GM18870 (cell line): ENCODE data around the gene TP53.
"Not testable (repeated sequence)": the region's sequence is repeated elsewhere in the genome, so short reads cannot be mapped to it uniquely, and the experiment has no call there.

Source experiments
- ATAC-seq: cut with Tn5 transposase; IDR thresholded peaks from one replicate; pipeline ENCODE4 v1.9.1; 2021; ENCODE audit warnings: moderate library complexity; ENCODE audit not compliant: unreplicated experiment

Gene TP53

GRCh38 chr17:7634384-7634783 lies 52.9 kb downstream of the TP53 start:
- ATAC-seq: no peak

GRCh38 chr17:7633093-7633492 lies 54.2 kb downstream of the TP53 start:
- no peak for ATAC-seq

DNA sequence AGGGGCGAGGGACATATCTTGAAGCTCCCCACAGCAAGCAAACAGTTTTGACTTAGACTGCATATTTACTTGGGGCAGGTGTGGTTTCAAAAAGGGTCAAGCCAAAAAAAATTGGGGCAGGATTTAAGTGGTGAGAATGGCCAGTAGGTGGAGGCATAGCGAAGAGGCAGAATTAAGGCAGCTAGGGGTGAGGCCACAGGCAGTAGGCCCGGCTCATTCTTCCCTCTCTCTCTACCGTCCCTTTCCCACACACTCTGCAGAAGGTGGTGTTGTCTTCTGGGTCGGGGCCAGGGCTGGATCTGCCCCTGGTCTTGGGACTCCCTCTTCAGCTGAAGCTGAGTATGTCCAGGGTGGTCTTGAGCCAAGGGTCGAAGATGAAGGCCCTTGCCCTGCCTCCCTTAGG lies 54.8 kb downstream of the TP53 start:
- no peak for ATAC-seq

- no peak for ATAC-seq
Measured at GRCh38 chr17:7631398-7632380, 55.6 kb downstream of the TP53 start.

GRCh38 chr17:7629939-7630571 lies 57.2 kb downstream of the TP53 start, which contains the start of gene SHBG:
Gene SHBG (plus strand): TSS chr17:7630135. CDS start chr17:7630173, 38 bp downstream.
- no peak for ATAC-seq

DNA sequence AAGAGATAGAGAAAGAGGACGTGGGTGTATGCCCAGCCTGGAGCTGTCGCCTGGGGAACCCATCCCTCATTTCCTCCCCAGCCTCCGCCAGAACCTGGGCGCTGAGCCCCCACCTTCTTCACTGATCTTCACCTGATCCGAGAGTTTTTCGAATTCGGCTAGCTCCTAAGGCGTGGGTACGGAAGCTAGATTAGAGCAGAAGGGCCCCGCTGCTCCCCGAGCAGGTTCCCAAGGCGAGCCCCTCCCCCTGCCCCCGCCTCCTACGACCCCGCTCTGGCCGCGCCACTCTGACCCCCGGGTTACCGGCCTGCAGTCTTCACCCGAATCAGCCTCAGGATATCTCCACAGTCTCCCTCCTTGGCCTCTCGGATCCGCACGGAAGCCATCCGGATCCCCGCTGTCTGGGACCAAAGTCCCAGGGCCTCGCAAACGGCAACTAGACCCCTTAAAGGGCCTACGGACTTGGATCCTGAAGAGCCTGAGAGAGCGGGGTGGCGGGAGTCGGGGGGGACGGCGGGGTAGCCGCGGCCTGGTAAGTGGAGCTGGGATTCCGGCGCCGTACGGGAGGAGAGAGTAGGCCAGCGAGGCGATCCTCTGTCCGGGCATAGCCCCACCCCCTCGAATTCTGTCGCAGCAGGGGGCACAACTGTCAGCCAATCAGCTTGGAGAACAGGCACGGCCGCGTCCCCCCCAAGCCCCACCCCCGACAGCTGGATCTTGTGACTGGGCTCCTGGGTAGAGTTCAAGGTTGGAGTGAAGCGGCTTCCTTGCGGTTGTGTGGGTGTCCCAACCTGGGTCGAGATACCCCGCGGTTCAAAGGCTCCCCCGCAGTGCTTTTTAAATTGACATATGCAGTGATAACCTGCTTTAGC lies 59.8 kb downstream of the TP53 start, which contains the start of gene SAT2:
Gene SAT2 (minus strand): TSS at position 572 of the 872 bp plus-strand sequence. CDS start 186 bp downstream, at position 386.
- ATAC-seq: peak; percentile 64

DNA sequence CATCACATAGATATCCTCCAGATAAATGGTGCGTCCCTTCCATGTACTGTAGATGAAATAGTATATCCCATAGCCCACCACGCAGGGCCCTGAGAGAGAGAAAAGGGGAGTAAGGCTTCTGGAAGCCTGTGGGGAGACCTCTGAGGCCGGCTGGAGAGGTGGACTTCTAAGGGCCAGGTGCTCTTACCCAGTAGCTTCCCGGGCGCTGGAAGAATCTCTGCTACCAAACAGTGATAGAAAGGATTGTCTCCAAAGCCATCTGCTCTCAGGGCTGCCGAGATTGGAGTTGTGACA lies 60.4 kb downstream of the TP53 start:
- ATAC-seq: no peak

GRCh38 chr17:7626307-7626706 lies 61.0 kb downstream of the TP53 start:
- no peak for ATAC-seq

- ATAC-seq: not testable (repeated sequence)
Measured at GRCh38 chr17:7625749-7626148, 61.5 kb downstream of the TP53 start.

GRCh38 chr17:7623661-7624060 lies 63.6 kb downstream of the TP53 start:
- ATAC-seq: no peak

DNA sequence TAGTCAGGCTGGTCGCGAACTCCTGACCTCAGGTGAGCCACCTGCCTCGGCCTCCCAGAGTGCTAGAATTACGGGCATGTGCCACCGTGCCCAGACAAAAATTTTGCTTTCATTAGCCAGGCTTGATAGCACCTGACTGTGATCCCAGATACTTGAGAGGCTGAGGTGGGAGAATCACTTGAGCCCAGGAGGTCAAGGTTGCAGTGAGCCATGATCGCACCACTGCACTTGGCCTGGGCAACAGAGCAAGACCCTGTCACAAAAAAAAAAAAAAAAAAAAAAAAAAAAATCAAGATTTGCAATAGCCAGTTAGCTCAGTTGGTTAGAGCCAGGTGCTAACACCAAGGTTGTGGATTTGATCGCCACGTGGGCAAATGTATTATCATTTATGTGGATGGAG lies 66.5 kb downstream of the TP53 start:
- ATAC-seq: no peak

GRCh38 chr17:7618608-7619007 lies 68.7 kb downstream of the TP53 start:
- no peak for ATAC-seq
